Midbrain (tissue), 1 donor: Measurements from ENCODE around the gene PLIN5.
A peak's percentile ranks its signal among the peaks of the same experiment; 100 is the strongest.
"Not testable (repeated sequence)": the region's sequence is repeated elsewhere in the genome, so short reads cannot be mapped to it uniquely, and the experiment has no call there.

Source experiments
- DNase-seq: peaks from one replicate; lab custom pipeline; 2025; lab: John Stamatoyannopoulos, UW

PLIN5 gene

DNA sequence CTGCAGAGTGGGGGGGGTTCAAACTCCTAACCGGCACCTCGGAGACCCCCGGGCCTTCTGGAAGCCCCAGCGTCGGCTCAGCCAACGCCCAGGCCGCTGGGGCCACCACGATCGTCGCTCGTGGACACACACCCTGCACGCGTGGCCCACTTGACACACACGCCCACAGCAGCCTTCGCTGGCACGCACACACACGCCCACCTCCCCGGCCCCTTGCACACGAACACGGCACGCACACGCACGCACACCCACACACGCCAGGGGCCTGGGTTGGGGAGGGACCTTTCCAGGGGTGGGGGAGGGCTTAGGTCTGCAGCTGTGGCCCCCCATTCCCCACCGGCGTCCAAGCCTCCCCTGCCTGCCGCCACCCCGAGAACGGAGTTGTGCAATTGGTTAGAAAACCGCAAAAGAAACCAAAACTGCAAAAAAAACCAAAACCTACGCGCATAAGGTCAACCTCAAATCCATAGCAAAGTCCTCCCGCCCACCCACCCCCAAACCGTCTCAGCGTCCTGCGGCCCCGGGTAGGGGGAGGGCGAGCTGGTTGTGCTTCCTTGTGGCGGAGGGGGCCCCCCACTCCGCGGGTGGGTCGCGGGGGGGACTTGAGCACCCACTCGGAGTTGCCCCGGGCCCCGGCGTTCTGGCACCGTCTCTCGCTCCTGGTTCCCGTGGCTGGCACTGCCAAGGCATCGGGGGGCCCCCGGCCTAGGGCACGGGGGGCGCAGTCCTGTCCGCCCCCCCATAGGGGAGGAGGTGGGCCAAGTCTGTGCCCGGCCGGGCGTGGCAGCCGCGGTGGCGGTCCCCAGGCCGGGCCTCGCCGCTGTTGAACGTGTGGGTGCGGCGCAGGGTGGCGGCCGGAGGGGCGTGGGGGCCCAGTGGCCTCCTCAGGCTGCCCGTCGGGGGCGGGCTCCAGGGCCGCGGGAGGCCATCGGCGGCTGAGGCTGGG lies 8.1 kb upstream of the PLIN5 start:
- no peak for DNase-seq

DNA sequence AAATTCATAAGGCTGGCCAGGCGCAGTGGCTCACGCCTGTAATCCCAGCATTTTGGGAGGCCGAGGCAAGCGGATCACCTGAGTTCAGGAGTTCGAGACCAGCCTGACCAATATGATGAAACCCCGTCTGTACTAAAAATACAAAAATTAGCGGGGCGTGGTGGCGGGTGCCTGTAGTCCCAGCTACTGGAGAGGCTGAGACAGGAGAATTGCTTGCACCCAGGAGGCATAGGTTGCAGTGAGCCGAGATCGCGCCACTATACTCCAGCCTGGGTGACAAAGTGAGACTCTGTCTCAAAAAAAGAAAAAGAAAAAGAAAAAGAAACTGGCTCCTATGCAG lies 6.8 kb upstream of the PLIN5 start:
- DNase-seq: not testable (repeated sequence)

DNA sequence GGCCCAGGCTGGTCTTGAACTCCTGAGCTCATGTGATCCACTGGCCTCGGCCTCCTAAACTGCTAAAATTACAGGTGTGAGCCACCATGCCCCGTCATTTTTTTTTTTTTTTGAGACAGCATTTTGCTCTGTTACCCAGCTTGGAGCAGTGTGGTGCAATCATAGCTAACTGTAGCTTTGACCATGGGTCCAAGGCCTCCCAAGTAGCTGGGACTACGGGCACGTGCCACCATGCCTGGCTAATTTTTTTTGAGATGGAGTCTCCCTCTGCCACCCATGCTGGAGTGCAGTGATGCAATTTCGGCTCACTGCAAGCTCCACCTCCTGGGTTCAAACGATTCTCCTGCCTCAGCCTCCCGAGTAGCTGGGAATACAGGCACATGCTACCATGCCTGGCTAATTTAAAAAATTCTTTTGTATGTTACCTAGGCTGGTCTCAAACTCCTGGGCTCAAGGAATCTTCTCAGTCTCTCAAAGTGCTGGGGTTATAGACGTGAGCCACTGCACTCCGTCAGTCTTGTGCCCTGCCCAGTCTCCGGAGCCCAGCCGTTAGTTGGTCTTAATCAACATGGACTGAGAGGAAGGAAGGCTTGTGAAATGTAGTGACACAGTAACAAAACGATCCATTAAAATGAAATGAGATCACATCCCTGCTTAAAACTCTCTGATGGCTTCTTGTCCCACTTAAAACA lies 6.2 kb upstream of the PLIN5 start:
- DNase-seq: no peak

DNA sequence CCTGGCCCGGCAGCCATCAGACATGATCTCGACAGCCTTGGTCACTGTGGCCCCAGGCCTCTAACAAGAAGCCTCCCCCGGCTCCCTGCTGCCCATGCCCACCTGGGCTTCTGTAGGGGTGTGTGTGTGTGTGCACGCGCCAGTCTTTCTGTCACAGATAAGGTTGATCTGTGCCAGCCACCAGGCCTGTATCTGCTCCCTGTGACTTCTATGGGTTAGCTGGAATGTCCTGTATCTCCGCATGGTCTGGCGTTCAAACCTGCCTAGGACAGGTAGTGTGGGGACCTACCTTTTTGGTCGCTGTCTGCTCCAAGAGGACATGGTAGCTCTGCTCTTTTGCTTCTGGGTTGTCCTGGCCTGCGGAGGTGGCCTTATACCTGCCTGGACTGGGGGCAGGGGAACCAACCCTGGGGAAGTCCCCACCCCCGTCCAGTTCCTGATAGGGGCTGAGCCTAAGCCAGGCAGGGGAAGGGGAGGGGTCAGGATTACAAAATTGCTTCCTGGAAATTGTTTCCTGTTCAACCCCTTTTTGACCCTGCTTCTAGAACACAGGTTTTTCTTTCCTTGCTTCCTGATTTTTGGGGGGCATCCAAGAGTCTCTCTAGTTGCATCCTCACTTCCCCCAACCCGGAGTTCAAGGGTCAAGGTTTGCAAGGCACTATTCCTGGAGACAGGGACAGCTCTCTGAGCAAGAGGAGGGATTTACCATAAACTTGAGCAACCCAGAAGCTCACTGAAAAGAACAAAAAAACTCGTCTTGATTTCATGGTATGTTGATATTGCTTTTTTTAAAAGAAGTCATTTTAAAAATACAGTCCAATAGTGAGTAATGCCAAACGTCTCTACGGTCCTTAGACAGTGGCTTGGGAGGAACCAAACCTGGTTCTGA lies 4.9 kb upstream of the PLIN5 start, which contains the start of gene LRG1:
LRG1 (minus strand) TSS at position 344 of the 889 bp plus-strand sequence; CDS start at position 321, 23 bp downstream.
- no peak for DNase-seq

DNA sequence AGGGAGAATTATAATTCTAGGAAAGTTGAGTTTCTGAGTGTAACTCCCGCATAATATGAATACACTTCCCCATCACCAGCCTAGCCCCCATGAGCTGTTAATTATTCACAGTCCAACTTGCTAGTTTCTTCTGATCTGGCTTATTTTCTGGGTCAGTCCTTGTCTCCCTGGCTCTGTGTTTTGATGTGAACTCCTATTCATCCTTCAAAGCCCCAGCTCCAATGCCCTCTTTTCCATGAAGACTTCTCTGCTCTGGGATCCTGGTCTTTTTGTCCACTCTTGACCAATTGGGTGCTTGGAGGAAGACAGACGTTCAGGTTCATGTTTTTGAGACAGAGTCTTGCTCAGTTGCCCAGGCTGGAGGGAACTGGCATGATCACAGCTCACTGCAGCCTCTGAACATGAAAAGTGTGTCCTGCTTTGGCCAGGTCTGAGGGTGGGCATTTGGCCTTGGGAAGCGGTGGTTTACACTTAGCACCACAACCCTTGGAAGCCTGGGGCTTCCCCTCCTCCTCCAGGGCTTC lies 4.2 kb upstream of the PLIN5 start:
- DNase-seq: no peak

DNA sequence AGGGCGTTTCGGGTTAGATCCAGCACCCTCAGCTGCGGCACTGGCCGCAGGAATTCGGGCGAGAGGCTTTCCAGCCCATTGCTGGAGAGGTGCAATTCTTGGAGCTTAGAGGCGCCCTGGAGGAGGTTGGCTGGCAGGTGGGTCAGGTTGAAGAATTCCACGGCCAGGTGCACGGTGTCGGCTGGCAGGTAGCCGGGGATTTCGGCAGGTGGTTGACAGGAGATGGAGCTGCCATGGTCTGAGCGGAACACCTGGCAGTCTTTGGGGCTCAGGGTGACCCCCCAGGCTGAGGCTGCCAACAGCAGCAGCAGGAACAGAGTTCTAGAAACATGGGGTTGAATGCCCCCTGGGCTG lies 3.6 kb upstream of the PLIN5 start:
- DNase-seq: no peak

DNA sequence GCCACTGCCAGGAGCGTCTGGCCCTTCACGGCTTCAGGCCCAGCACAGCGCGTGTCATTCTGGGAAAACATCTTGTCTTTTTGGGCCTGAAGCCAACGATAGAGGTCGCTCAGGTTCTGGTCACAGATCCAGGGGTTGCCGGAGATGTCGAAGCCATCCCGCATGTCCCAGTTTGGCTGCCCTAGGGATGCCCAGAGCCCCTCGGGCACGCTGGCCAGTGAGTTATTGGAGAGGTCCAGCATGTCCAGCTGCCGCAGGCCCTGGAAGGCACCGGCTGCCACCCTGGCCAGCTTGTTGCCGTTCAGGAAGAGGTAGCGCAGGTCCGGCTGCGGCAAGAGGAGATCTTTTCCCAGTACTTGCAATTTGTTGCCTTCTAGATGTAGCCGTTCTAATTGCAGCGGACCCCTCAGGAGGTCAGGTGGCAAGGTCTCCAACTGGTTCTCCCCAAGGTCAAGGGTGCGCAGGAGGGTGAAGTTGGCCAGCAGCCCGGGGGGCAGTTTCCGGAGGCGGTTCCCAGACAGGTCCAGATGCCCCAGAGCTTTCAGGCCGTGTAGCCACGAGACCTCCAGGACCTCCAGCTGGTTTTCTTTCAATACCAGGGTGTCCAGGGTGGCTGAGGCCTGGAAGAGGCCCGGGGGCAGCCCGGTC lies 3.1 kb upstream of the PLIN5 start:
- DNase-seq: no peak

DNA sequence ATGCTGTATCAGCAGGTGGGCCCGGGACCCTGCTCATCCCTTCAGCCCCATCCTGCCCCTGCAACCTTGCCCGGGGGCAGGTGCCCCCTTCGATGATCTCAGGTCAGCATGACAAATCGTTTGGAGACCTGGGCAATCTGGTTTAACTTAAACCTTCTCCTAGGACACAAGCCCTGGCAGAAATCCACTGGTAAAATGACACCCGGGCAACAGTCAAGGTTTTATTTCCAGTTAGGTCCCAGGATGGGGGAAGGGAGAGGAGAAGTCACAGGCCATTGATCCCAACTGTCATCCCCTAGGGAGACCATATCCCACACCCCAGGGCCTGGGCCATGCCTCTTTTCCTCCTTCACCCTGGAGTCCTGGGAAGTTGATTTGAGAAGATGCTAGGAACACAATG lies 1.8 kb upstream of the PLIN5 start:
- DNase-seq: no peak

DNA sequence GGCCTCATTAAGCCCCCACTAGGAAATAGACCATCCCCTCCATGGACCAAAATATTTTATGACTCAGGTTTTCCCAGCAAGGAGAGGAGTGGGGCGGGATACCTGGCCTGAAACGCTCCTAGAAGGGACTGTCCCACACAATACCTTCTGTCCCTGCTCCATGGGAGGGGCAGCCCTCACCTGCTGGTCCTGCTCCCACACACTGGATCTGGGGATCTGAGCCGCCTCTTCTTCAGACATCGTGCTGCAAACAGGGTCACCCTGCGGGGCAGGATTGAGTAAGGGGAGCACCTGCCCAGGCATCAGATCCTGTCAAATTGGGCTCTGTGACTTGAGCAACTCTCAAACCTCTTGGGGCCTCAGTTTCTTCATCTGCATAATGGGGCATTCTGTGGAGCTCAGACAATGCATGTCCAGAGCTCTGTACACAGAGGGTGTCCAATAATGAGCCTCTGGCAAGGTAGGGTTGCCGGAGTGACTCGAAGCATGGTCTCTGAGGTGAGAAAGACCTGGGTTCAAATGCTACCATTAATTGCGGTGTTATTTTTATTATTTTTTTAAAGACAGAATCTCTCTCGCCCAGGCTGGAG lies 1.1 kb downstream of the PLIN5 start:
- DNase-seq: no peak

DNA sequence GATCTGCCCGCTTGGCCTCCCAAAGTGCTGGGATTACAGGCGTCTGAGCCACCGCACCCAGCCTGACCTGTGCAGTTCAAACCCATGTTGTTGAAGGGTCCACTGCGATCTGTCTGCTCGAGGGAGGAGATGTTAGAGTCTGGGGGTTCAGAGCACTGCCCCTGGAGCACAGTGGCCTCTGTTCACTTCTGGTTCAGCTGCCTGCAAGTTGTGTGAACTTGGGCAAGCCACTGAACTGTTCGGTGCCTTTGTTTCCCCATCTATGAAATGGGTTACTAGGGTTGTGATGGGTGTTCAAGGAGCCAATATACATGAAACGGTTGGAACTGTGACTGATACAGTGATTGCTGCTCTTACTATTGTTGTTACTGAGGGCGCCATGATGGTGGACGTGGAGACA lies 1.7 kb downstream of the PLIN5 start:
- DNase-seq: no peak

DNA sequence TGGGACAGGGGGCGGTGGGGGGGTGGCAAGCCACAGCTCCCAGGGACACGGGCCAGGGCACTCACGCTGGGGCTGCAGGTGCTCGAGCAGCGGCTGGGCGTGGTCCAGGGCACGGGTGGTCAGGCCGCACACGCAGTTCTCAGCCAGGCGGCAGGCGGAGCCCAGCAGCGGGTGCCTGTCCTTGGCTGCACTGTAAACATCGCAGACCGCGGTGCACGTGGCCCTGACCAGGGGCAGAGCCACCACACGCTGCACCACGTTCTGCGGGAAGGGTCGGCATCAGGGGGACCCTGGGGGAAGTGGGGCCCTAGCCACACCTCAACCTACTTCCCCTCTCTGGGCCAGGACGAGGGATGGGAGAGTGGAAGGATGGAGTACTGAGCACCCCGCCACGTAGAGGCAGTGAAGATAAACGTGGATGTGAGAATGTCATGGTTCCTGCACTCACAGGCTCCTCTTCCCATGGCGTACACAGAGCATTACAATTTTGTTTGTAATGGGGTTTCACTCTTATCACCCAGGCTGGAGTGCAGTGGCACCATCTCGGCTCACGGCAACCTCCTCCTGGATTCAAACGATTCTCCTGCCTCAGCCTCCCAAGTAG lies 3.4 kb downstream of the PLIN5 start:
- DNase-seq: no peak

DNA sequence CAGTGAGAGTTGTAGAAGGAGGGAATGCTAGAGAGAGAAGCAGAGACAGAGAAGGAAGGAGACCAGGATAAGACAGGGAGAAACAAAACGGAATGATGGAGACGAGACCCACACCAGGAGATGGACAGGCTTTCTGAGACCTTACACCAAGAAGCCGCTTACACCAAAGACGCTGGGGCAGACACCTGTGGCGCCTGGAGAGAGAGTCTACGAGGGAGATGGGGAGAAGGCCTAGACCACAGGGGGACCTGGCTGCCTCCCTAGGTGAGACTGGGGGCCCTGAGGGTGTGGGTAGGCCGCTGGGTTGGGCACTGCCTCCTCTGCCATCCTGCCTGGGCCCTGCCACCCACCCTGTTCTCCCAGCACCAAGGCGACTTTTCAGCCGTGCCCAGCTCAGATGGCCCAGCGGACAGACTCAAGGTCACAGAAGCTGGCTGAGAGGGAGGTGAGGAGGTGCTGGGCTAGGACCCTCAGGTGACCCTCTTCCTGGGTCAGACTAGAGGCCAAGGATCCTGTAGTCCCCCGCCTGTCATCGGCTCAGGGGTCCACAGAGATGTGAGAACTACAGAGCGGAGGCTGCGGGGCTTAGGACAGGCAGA lies 5.0 kb downstream of the PLIN5 start:
- no peak for DNase-seq

DNA sequence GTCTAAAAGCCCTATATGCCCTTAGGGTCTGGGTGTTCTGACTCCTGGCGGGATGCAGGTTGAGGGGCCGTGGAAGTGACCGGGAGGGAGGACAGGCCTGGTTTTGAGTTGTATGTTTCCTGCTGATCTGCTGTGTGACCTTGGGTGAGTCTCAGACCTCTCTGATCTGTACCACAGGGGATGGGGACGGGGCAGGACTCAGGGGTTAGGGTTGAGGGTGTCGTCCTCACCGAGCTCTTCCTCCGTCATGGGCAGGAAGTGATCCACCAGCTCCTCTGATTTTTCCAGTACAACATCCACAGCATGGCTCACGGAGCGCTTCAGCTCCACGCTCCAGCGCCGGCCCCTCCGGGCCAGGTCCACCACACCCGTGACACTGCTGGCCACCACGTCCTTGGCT lies 6.2 kb downstream of the PLIN5 start:
- DNase-seq: no peak

DNA sequence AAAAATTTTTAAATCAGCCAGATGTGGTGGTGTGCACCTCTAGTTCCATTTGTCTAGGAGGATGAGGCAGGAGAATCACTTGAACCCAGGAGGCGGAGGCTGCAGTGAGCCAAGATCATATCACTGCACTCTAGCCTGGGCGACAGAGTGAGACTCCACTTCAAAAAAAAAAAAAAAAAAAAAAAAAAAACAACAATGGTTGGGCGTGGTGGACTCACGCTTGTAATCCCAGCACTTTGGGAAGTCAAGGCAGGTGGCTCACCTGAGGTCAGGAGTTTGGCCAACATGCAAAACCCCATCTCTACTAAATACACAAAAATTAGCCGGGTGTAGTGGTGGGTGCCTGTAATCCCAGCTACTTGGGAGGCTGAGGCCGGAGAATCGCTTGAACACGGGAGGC lies 7.6 kb downstream of the PLIN5 start:
- DNase-seq: not testable (repeated sequence)

DNA sequence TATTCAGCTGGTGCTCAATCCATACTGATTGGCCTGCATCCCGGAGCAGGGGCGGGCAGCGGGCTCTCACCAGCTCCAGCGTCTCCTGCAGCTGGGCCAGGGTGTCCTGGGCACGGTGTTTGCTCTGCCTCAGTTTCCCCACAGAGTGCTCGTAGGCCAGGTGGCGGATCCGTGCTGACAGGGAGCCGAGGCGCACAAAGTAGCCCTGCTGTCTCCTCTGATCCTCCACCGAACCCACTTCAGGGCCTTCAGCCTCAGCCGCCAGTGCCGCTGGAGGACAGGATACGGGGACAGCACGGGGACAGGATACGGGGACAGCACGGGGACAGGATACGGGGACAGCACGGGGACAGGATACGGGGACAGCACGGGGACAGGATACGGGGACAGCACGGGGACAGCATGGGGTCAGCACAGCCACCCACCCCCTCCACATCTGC lies 9.4 kb downstream of the PLIN5 start:
- no peak for DNase-seq

DNA sequence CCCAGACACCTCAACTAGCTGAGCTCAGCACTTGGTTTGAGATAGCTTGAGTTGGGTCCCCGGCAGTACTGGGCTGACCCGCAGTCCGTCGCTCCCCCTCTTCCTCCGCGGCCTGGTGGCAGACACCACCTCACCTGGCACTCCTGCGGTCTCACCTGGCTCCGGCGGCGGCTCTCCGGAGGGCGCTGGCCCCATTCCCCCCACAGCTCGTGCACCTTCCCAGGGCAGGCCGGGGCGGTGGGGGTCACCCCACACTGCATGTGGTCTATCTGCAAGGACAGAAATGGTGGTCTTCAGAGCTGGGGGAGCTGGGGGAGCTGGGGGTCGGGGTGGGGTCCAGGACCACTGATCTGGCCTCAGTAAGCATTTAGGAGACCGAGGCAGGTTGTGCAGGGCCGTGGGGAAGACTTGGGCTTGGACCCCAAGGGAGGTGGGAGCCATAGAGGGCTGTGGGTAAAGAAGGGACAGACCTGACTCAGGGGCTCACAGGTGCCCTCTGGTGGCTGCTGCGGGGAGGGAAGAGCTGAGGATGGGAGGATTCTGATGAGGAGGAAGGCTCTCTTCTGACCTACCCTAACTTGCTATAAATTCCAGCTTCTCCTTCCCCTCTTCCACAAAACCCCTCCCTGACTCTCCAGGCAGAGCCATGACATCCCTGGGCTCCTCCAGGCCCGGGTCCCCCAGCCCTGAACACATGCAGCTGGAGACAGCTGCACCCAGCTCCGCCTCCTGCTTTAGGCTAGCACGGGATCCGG lies 10.0 kb downstream of the PLIN5 start:
- DNase-seq: no peak

DNA sequence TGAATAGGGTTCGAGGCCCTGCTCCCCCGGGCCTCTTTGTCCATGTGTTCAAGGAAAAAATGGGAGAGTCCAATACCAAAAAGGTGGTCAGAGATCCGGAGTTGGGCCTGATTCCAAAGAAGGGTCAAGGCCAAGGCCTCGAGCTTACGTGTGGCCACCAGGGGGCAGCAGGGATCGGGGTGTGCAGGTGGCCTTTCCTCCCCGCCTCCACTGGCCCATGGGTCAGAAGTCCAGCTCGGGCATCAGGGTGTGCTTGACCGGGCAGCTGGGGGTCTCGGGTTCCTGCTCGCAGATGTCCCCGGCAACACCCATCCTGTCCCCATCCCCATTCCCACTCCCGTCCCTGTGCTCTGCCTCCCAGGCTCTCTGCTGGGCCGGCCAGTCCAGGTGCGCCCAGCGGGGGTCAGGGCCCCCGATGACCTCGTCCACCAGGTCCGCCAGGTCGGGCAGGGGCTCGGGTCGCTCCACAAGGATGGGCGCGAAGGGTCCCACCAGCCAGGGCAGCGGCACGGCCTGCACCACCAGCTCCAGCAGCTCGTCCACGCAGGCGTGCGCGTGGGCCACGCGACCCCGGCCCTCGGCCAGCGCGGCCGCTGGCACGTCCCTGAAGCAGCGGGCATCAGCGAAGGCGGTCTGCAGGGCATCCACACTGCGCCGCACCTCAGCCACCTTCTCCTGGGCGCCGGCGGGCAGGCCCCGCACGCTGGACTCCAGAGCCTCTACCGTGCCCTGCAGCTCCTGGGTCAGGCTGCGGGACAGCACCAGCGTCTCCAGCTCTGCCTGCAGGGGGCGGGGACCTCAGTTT lies 11.5 kb downstream of the PLIN5 start:
- peak; percentile 15 for DNase-seq

DNA sequence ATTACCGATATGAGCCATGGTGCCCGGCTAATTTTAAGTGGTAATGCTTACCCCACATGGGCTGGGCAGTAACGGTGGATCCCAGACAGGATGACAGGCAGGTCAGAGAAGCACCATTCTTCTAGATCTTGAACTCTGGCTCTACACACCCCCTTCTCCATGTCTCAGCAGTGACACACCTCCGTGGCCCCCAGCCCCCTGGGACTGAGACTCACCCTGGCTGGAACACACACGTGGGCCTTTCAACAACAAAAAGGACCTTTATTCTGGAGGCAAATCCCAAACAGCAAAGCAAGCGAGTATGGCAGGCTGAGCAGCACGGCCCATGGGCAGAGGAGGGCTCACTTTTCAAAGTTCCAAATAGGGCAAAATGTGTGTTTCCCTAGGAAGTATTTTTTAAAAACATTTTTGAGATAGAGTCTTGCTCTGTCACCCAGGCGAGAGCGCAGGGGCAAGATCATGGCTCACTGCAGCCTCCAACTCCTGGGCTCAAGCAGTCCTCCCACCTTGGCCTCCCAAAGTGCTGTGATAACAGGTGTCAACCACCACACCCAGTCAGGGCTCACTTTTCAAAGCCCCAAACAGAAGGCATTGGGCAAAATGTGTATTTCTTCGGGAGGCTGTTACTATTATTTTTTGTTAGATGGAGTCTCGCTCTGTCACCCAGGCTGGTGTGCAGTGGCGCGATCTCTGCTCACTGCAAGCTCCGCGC lies 12.6 kb downstream of the PLIN5 start:
- no peak for DNase-seq
